ENCODE data around the gene ATF4. TPM values are rescaled to one million over a fixed set of nuclear protein-coding genes. Genes with fewer than 3 reads are reported as not detected.

The ATF4 gene
- total and polyA plus RNA-seq, 2 of the 13 experiments (the other 11 are each of a cell fraction or from before 2014, with no cell fraction given), result 486 to 1,297 TPM

DNA sequence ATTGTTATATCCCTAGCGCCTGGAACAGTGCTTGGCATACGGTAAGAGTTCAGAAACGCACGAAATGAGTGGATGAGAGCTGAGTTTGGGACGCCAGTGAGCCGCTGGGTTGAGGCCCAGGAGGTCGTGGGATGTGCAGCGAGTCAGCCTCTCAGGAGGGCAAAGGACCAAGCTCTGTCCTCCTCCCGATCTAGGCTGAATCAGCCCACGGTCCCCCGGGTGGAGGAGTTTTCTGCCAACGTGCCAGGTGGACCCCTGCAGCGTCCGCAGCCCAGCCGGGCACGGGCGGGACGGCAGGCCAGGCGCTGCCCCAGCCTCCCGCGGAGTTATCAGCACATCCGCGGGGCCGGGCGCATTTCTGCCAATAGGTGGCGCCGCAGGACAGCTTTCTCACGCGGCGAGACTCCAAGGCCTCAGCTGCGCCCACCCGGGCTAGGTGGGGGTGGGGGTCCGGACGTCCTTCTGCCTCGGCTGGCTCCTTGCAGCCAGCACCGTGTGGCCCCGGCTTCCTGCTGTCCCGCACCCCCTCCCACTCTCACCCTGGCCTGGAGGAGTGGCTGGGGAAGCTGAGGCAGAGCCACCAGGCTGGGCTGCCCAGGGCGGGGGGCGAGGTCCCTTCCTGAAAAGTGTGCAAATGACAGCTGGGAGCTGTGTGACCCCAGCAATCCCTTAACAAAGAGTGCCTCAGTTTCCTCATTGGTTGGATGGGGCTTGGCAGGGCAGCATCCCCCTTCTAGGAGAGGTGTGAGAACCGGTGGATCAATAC lies 14.4 kb downstream of the ATF4 start (continued):
- TF ChIP-seq, protein P1, sequence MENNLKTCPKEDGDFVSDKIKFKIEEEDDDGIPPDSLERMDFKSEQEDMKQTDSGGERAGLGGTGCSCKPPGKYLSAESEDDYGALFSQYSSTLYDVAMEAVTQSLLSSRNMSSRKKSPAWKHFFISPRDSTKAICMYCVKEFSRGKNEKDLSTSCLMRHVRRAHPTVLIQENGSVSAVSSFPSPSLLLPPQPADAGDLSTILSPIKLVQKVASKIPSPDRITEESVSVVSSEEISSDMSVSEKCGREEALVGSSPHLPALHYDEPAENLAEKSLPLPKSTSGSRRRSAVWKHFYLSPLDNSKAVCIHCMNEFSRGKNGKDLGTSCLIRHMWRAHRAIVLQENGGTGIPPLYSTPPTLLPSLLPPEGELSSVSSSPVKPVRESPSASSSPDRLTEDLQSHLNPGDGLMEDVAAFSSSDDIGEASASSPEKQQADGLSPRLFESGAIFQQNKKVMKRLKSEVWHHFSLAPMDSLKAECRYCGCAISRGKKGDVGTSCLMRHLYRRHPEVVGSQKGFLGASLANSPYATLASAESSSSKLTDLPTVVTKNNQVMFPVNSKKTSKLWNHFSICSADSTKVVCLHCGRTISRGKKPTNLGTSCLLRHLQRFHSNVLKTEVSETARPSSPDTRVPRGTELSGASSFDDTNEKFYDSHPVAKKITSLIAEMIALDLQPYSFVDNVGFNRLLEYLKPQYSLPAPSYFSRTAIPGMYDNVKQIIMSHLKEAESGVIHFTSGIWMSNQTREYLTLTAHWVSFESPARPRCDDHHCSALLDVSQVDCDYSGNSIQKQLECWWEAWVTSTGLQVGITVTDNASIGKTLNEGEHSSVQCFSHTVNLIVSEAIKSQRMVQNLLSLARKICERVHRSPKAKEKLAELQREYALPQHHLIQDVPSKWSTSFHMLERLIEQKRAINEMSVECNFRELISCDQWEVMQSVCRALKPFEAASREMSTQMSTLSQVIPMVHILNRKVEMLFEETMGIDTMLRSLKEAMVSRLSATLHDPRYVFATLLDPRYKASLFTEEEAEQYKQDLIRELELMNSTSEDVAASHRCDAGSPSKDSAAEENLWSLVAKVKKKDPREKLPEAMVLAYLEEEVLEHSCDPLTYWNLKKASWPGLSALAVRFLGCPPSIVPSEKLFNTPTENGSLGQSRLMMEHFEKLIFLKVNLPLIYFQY (CRISPR knock-in tag; IDR thresholded peaks at IDR 0.05; ENCODE audit: borderline replicate concordance), result peak; percentile 44; the same call in 1 of the 2 replicates
- TF ChIP-seq ZNF296 (CRISPR knock-in tag; conservative IDR thresholded peaks at IDR 0.05) (no peak), TBP (CRISPR knock-in tag; IDR thresholded peaks at IDR 0.05) (no peak), MEIS1 (CRISPR knock-in tag; IDR thresholded peaks at IDR 0.05; ENCODE audit: borderline replicate concordance) (peak; percentile 53; the same call in 1 of the 2 replicates), SOX13 (IDR thresholded peaks at IDR 0.05) (no peak), SOX13 (CRISPR knock-in tag; conservative IDR thresholded peaks at IDR 0.05 in 1 of 2, IDR thresholded peaks at IDR 0.05 in 1 of 2) (peak in 1 of 2 experiments; percentile 44; a peak in 1 of 4 replicates), KDM3A (CRISPR knock-in tag; IDR thresholded peaks at IDR 0.05; ENCODE audit: low read depth) (peak; percentile 94), WIZ (CRISPR knock-in tag; IDR thresholded peaks at IDR 0.05) (no peak), ZNF678 (CRISPR knock-in tag; IDR thresholded peaks at IDR 0.05) (peak; percentile 17; the same call in 1 of the 2 replicates), KAT8 (CRISPR knock-in tag; IDR thresholded peaks at IDR 0.05) (0 out of 2 replicates have a peak, but pooled peaks have one; percentile 26), TP53 (CRISPR knock-in tag; conservative IDR thresholded peaks at IDR 0.05) (no peak), MATR3 (CRISPR knock-in tag; IDR thresholded peaks at IDR 0.05) (no peak), ZNF557 (CRISPR knock-in tag; IDR thresholded peaks at IDR 0.05) (0 out of 2 replicates have a peak, but pooled peaks have one; percentile 6), JARID2 (CRISPR knock-in tag; IDR thresholded peaks at IDR 0.05; ENCODE audit: insufficient replicate concordance) (no peak)
- TF ChIP-seq, protein P2, sequence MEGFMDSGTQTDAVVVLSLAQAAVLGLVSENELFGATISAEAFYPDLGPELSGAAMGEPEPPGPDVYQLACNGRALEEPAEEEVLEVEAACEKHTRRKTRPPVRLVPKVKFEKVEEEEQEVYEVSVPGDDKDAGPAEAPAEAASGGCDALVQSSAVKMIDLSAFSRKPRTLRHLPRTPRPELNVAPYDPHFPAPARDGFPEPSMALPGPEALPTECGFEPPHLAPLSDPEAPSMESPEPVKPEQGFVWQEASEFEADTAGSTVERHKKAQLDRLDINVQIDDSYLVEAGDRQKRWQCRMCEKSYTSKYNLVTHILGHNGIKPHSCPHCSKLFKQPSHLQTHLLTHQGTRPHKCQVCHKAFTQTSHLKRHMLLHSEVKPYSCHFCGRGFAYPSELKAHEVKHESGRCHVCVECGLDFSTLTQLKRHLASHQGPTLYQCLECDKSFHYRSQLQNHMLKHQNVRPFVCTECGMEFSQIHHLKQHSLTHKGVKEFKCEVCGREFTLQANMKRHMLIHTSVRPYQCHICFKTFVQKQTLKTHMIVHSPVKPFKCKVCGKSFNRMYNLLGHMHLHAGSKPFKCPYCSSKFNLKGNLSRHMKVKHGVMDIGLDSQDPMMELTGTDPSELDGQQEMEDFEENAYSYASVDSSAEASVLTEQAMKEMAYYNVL (CRISPR knock-in tag; IDR thresholded peaks at IDR 0.05; ENCODE audit: borderline replicate concordance), result 0 out of 2 replicates have a peak, but pooled peaks have one; percentile 15
- TF ChIP-seq, protein P3, sequence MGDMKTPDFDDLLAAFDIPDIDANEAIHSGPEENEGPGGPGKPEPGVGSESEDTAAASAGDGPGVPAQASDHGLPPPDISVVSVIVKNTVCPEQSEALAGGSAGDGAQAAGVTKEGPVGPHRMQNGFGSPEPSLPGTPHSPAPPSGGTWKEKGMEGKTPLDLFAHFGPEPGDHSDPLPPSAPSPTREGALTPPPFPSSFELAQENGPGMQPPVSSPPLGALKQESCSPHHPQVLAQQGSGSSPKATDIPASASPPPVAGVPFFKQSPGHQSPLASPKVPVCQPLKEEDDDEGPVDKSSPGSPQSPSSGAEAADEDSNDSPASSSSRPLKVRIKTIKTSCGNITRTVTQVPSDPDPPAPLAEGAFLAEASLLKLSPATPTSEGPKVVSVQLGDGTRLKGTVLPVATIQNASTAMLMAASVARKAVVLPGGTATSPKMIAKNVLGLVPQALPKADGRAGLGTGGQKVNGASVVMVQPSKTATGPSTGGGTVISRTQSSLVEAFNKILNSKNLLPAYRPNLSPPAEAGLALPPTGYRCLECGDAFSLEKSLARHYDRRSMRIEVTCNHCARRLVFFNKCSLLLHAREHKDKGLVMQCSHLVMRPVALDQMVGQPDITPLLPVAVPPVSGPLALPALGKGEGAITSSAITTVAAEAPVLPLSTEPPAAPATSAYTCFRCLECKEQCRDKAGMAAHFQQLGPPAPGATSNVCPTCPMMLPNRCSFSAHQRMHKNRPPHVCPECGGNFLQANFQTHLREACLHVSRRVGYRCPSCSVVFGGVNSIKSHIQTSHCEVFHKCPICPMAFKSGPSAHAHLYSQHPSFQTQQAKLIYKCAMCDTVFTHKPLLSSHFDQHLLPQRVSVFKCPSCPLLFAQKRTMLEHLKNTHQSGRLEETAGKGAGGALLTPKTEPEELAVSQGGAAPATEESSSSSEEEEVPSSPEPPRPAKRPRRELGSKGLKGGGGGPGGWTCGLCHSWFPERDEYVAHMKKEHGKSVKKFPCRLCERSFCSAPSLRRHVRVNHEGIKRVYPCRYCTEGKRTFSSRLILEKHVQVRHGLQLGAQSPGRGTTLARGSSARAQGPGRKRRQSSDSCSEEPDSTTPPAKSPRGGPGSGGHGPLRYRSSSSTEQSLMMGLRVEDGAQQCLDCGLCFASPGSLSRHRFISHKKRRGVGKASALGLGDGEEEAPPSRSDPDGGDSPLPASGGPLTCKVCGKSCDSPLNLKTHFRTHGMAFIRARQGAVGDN (CRISPR knock-in tag; IDR thresholded peaks at IDR 0.05), result peak; percentile 78
- TF ChIP-seq, protein P4, sequence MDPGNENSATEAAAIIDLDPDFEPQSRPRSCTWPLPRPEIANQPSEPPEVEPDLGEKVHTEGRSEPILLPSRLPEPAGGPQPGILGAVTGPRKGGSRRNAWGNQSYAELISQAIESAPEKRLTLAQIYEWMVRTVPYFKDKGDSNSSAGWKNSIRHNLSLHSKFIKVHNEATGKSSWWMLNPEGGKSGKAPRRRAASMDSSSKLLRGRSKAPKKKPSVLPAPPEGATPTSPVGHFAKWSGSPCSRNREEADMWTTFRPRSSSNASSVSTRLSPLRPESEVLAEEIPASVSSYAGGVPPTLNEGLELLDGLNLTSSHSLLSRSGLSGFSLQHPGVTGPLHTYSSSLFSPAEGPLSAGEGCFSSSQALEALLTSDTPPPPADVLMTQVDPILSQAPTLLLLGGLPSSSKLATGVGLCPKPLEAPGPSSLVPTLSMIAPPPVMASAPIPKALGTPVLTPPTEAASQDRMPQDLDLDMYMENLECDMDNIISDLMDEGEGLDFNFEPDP (CRISPR knock-in tag; conservative IDR thresholded peaks at IDR 0.05), result no peak

Data from HepG2 (cell line).